Stimulated activated CD4-positive, alpha-beta T cell treated with anti-CD3 and anti-CD28 coated beads, TNF-alpha, amount 100 ng/mL, for 4 hours (primary cell): ENCODE data around the gene PRSS8.
A peak's percentile ranks its signal among the peaks of the same experiment; 100 is the strongest.
"Not testable (repeated sequence)": the region's sequence is repeated elsewhere in the genome, so short reads cannot be mapped to it uniquely, and the experiment has no call there.

Experiments used
- DNase-seq, 3 experiments: peaks; one replicate each; pipeline ENCODE4 v3.0.0-alpha.2; 2020; ENCODE audit warnings: low read depth in 3 of 3

The PRSS8 gene

GRCh38 chr16:31105677-31106213, 29.8 kb downstream of the PRSS8 start:
- DNase-seq: peak; percentile 56 to 72 (median 63)

GRCh38 chr16:31100876-31101641, 34.5 kb downstream of the PRSS8 start:
- not testable (repeated sequence) for DNase-seq

GRCh38 chr16:31099860-31100638, 35.5 kb downstream of the PRSS8 start:
- DNase-seq: no peak

- DNase-seq: peak; percentile 70 to 76 (median 71)
Measured at GRCh38 chr16:31094424-31095120, 41.0 kb downstream of the PRSS8 start, which contains the start of gene VKORC1. VKORC1 (minus strand) TSS chr16:31094797; CDS start chr16:31094729, 68 bp downstream.

- no peak for DNase-seq
Measured at GRCh38 chr16:31094088-31094423, 41.5 kb downstream of the PRSS8 start.

- no peak for DNase-seq
Measured at GRCh38 chr16:31093132-31093703, 42.3 kb downstream of the PRSS8 start.

GRCh38 chr16:31092330-31092729, 43.2 kb downstream of the PRSS8 start:
- no peak for DNase-seq

GRCh38 chr16:31090540-31090939, 45.0 kb downstream of the PRSS8 start:
- no peak for DNase-seq

GRCh38 chr16:31089199-31089598, 46.3 kb downstream of the PRSS8 start:
- no peak for DNase-seq

- no peak for DNase-seq
Measured at GRCh38 chr16:31088459-31089183, 46.9 kb downstream of the PRSS8 start, which contains the start of gene PRSS53. PRSS53 (minus strand) TSS chr16:31088943; CDS start chr16:31088809, 134 bp downstream.

- DNase-seq: no peak
Measured at GRCh38 chr16:31087971-31088370, 47.6 kb downstream of the PRSS8 start.

- DNase-seq: no peak
Measured at GRCh38 chr16:31087481-31087880, 48.0 kb downstream of the PRSS8 start.

GRCh38 chr16:31086629-31086906, 49.0 kb downstream of the PRSS8 start:
- no peak for DNase-seq

GRCh38 chr16:31085873-31086628, 49.5 kb downstream of the PRSS8 start:
- DNase-seq: no peak

- no peak for DNase-seq
Measured at GRCh38 chr16:31085411-31085810, 50.1 kb downstream of the PRSS8 start.

- no peak for DNase-seq
Measured at GRCh38 chr16:31084584-31085302, 50.8 kb downstream of the PRSS8 start.

GRCh38 chr16:31083981-31084380, 51.5 kb downstream of the PRSS8 start:
- no peak for DNase-seq

GRCh38 chr16:31083556-31083955, 52.0 kb downstream of the PRSS8 start:
- no peak for DNase-seq

GRCh38 chr16:31083081-31083480, 52.4 kb downstream of the PRSS8 start:
- no peak for DNase-seq
